Heart left ventricle (tissue), 13 donors: ENCODE data around the gene NAP1L2.
"Not testable (repeated sequence)": the region's sequence is repeated elsewhere in the genome, so short reads cannot be mapped to it uniquely, and the experiment has no call there.

Experiments used
- POLR2A ChIP-seq, 2 donors: fragments of 450-650 bp; IDR thresholded peaks; one replicate each; pipeline ENCODE4 v1.6.1; 2017; ENCODE audit warnings: antibody characterized with exemption in 2 of 2, mild to moderate bottlenecking in 2 of 2, moderate library complexity in 2 of 2
- TF ChIP-seq, protein P1 (sequence below), 12 donors: fragments of 200-600 bp; sonication (generic) in 4 of 12; IDR thresholded peaks; one replicate each; pipeline versions ENCODE4 v1.5.0 to v1.8.0; 2018 to 2022; ENCODE audit warnings: antibody characterized with exemption in 12 of 12, mild to moderate bottlenecking in 5 of 12
- donor health status: ischemic (EF 13 %, LVEDD 7.1; RV severe dilation, severe dysfunction).
- donor health status: DM: no; HTN: yes; CAD: no.
- donor health status: DM: no; HTN: no; CAD: no.
- donor health status: ischemic (EF 25% LVEDD 6.9; RV normal size, moderate dysfunction).
- donor health status: ischemic (EF 25% LVEDD 5.7; RV mildly dilated, moderate dysfunction).
- donor health status: ischemic (EF 35%, LVEDD 5.7; RV mildly dilated, moderate dysfunction).
- donor health status: nonischemic (EF 11% LVEDD 7.7; RV severe dilation, severe dysfunction).
- donor health status: DM: yes; HTN: yes; CAD: no.
- donor health status: PGD.
- donor health status: ischemic (EF 29% LVEDD 5.4; RV normal size, mild dysfunction).
- donor health status: nonischemic (EF 23%, LVEDD 6.1; RV moderate dilation, normal function).

DNA sequence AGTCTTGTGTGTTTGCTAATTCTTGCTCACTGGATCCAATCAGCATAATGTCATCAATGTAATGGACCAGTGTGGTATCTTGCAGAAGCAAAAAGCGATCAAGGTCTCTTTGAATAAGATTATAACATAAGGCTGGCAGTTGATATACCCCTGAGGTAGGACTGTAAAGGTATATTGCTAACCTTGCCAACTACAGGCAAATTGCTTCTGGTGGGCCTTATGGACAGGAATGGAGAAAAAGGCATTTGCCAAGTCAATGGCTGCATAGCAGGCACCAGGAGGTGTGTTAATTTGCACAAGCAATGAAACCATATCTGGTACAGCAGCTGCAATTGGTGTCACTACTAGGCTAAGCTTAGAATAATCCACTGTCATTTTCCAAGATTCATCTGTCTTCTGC, 45.7 kb downstream of the NAP1L2 start:
- TF ChIP-seq, protein P1, sequence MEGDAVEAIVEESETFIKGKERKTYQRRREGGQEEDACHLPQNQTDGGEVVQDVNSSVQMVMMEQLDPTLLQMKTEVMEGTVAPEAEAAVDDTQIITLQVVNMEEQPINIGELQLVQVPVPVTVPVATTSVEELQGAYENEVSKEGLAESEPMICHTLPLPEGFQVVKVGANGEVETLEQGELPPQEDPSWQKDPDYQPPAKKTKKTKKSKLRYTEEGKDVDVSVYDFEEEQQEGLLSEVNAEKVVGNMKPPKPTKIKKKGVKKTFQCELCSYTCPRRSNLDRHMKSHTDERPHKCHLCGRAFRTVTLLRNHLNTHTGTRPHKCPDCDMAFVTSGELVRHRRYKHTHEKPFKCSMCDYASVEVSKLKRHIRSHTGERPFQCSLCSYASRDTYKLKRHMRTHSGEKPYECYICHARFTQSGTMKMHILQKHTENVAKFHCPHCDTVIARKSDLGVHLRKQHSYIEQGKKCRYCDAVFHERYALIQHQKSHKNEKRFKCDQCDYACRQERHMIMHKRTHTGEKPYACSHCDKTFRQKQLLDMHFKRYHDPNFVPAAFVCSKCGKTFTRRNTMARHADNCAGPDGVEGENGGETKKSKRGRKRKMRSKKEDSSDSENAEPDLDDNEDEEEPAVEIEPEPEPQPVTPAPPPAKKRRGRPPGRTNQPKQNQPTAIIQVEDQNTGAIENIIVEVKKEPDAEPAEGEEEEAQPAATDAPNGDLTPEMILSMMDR (IDR thresholded peaks at IDR 0.05): not testable (repeated sequence)
- TF ChIP-seq POLR2A (IDR thresholded peaks at IDR 0.05): not testable (repeated sequence)
